HCT116 (cell line): Measurements from ENCODE around the gene IP6K2. TPM values are rescaled to one million over a fixed set of nuclear protein-coding genes. Genes with fewer than 3 reads are reported as not detected.

Experiments used
- ATAC-seq: fragments of 200-7000 bp; cut with Tn5 transposase; 2 replicates; pipeline ENCODE4 v1.9.1; 2020; ENCODE audit warnings: mild to moderate bottlenecking, moderate library complexity
- BruUV-seq: library from RNA; stranded (reverse); fragments of 400-500 nt; replicated peaks from 2 replicates; lab custom pipeline; 2021; lab: Mats Ljungman, UMichigan
- CTCF ChIA-PET: fragments of 300-600 bp; sonication (Branson Sonifier 250); formaldehyde crosslinking; loops from one replicate; lab custom pipeline; 2021; ENCODE audit warnings: antibody characterized with exemption; lab: Charles Lee
- POLR2A ChIA-PET: fragments of 300-600, 350-600 bp; sonication (Branson Sonifier 250); formaldehyde crosslinking; loops from one replicate; lab custom pipeline; 2021; ENCODE audit warnings: antibody characterized with exemption; lab: Charles Lee
- RAD21 ChIA-PET, 2 experiments: fragments of 300-600 bp; sonication (Branson Sonifier 250); formaldehyde crosslinking; loops; one replicate each; lab custom pipeline; 2023; ENCODE audit warnings: low total read pairs in 2 of 2; ENCODE audit not compliant: uncharacterized antibody in 2 of 2, unreplicated experiment in 2 of 2, low non-redundant PET in 1 of 2; lab: Charles Lee
- DNase-seq: peaks from one replicate; pipeline ENCODE4 v3.0.0-alpha.2; 2010; ENCODE audit warnings: low read depth, low spot score
- H2AFZ ChIP-seq: fragments of 200-600 bp; shearing (Covaris generic), sonication (generic); 2 replicates; pipeline ENCODE4 v1.6.1; 2017; ENCODE audit warnings: low read depth, mixed run types, mixed read lengths, antibody characterized with exemption, low read length; ENCODE audit not compliant: poor library complexity, severe bottlenecking
- H3K27ac ChIP-seq: 2 replicates; pipeline ENCODE4 v1.5.1; 2012; ENCODE audit warnings: low read depth, low read length
- H3K27me3 ChIP-seq: fragments of 200-600 bp; sonication (generic); 2 replicates; pipeline ENCODE4 v1.6.1; 2016; ENCODE audit warnings: mixed run types, low read length, mixed read lengths; ENCODE audit not compliant: insufficient read depth
- H3K36me3 ChIP-seq, 2 experiments: fragments of 200-500 bp in 1 of 2; fragments of 200-600 bp in 1 of 2; sonication (Bioruptor generic) in 1 of 2; sonication (generic) in 1 of 2; 2 replicates each; pipeline versions ENCODE4 v1.5.1 to v1.6.1; 2014 to 2016; ENCODE audit warnings: low read length in 2 of 2, inconsistent platforms in 1 of 2, mixed read lengths in 1 of 2, mixed run types in 1 of 2; ENCODE audit not compliant: insufficient read depth in 2 of 2, control insufficient read depth in 1 of 2
- H3K4me1 ChIP-seq, 2 experiments: fragments of 200-600 bp in 1 of 2; sonication (generic) in 1 of 2; 2 replicates each; pipeline versions ENCODE4 v1.5.1 to v1.6.1; 2012 to 2017; ENCODE audit warnings: low read length in 2 of 2, inconsistent platforms in 1 of 2, mild to moderate bottlenecking in 1 of 2, mixed read lengths in 1 of 2, mixed run types in 1 of 2, moderate library complexity in 1 of 2; ENCODE audit not compliant: insufficient read depth in 2 of 2, control insufficient read depth in 1 of 2
- H3K4me2 ChIP-seq: fragments of 200-600 bp; sonication (generic); 2 replicates; pipeline ENCODE4 v1.6.1; 2017; ENCODE audit warnings: mixed run types, low read length, mixed read lengths
- H3K4me3 ChIP-seq, 2 experiments: fragments of 200-600 bp in 1 of 2; sonication (generic) in 1 of 2; replicated peaks in 1 of 2; 2 replicates each; pipeline ENCODE4 v1.5.1; 2011 to 2016; ENCODE audit warnings: low read length in 2 of 2, control low read depth in 1 of 2, low read depth in 1 of 2, mild to moderate bottlenecking in 1 of 2, mixed read lengths in 1 of 2, mixed run types in 1 of 2
- H3K79me2 ChIP-seq: fragments of 200-600 bp; sonication (generic); 2 replicates; pipeline ENCODE4 v1.6.1; 2017; ENCODE audit warnings: mild to moderate bottlenecking, mixed run types, low read length, moderate library complexity, mixed read lengths; ENCODE audit not compliant: insufficient read depth
- H3K9ac ChIP-seq: fragments of 200-600 bp; sonication (generic); 2 replicates; pipeline ENCODE4 v1.6.1; 2016; ENCODE audit warnings: low read length, mixed read lengths
- H3K9me2 ChIP-seq: fragments of 200-600 bp; sonication (generic), shearing (Covaris generic); 2 replicates; pipeline ENCODE4 v1.6.1; 2017; ENCODE audit warnings: mixed run types, mild to moderate bottlenecking, moderate library complexity; ENCODE audit not compliant: insufficient read depth
- H3K9me3 ChIP-seq, 2 experiments: fragments of 200-500 bp in 1 of 2; fragments of 200-600 bp in 1 of 2; sonication (Bioruptor generic) in 1 of 2; sonication (generic) in 1 of 2; 2 replicates each; pipeline ENCODE4 v1.6.1; 2014 to 2017; ENCODE audit warnings: low read length in 2 of 2, mixed read lengths in 2 of 2, inconsistent platforms in 1 of 2, low read depth in 1 of 2, mild to moderate bottlenecking in 1 of 2, mixed run types in 1 of 2, moderate library complexity in 1 of 2; ENCODE audit not compliant: control insufficient read depth in 1 of 2, insufficient read depth in 1 of 2
- H4K20me1 ChIP-seq: fragments of 200-600 bp; sonication (generic), shearing (Covaris generic); 2 replicates; pipeline ENCODE4 v1.6.1; 2017; ENCODE audit warnings: mixed run types, mild to moderate bottlenecking, moderate library complexity; ENCODE audit not compliant: insufficient read depth
- CBX3 ChIP-seq: IDR thresholded peaks from 2 replicates; pipeline ENCODE4 v1.6.1; 2012; ENCODE audit warnings: low read depth
- ELF1 ChIP-seq: IDR thresholded peaks from 2 replicates; pipeline ENCODE4 v1.6.1; 2012; ENCODE audit warnings: low read depth, borderline replicate concordance
- POLR2A ChIP-seq: IDR thresholded peaks from 2 replicates; pipeline ENCODE4 v1.7.0; 2011; ENCODE audit warnings: borderline replicate concordance; ENCODE audit not compliant: insufficient read depth, insufficient read length; ENCODE audit errors: extremely low read depth
- POLR2AphosphoS5 ChIP-seq: IDR thresholded peaks from 2 replicates; pipeline ENCODE4 v1.6.1; 2011; ENCODE audit warnings: mild to moderate bottlenecking, low read depth, low read length, moderate library complexity
- RAD21 ChIP-seq: IDR thresholded peaks from 2 replicates; pipeline ENCODE4 v1.6.1; 2012; ENCODE audit warnings: low read depth, mild to moderate bottlenecking
- SP1 ChIP-seq: IDR thresholded peaks from 2 replicates; pipeline ENCODE4 v1.6.1; 2012; ENCODE audit warnings: low read depth
- TCF7L2 ChIP-seq: IDR thresholded peaks from 2 replicates; pipeline ENCODE4 v1.7.0; 2011; ENCODE audit warnings: borderline replicate concordance, inconsistent platforms; ENCODE audit not compliant: insufficient read depth, insufficient read length; ENCODE audit errors: extremely low read depth
- YY1 ChIP-seq: IDR thresholded peaks from 2 replicates; pipeline ENCODE4 v1.6.1; 2011; ENCODE audit warnings: low read length, low read depth, moderate library complexity, mild to moderate bottlenecking; ENCODE audit not compliant: insufficient replicate concordance; ENCODE audit errors: extremely low read depth
- ZFX ChIP-seq: fragments of 450-650 bp; IDR thresholded peaks from 2 replicates; pipeline ENCODE4 v1.6.1; 2017
- ZNF274 ChIP-seq: fragments of 200-500 bp; sonication (Bioruptor generic); IDR thresholded peaks from 2 replicates; pipeline ENCODE4 v1.6.1; 2014; ENCODE audit warnings: mild to moderate bottlenecking, low read depth, low read length, inconsistent platforms
- intact Hi-C: fragments of 100-400 bp; cut with micrococcal nuclease; formaldehyde crosslinking; loops from 2 replicates; pipeline ENCODE4 v1.10.0; 2022
- total RNA-seq: library from RNA; stranded (reverse); gene quantifications from one replicate; pipeline ENCODE4 v1.2.1, GENCODE V29; 2021; ENCODE audit not compliant: unreplicated experiment
- TF ChIP-seq, protein P1 (sequence below): IDR thresholded peaks from 2 replicates; pipeline ENCODE4 v1.6.1; 2012; ENCODE audit warnings: low read depth
- TF ChIP-seq, protein P2 (sequence below), 3 experiments: fragments of 200-600 bp in 1 of 3; sonication (generic) in 1 of 3; IDR thresholded peaks in 2 of 3; conservative IDR thresholded peaks in 1 of 3; 2 replicates each; pipeline ENCODE4 v1.5.1; 2012 to 2017; ENCODE audit warnings: low read depth in 2 of 3, low read length in 2 of 3, antibody characterized with exemption in 1 of 3, borderline replicate concordance in 1 of 3, control low read depth in 1 of 3, mild to moderate bottlenecking in 1 of 3, mixed read lengths in 1 of 3, mixed run types in 1 of 3, moderate library complexity in 1 of 3; ENCODE audit not compliant: insufficient read depth in 1 of 3
- TF ChIP-seq, protein P3 (sequence below): IDR thresholded peaks from 2 replicates; pipeline ENCODE4 v1.6.1; 2012
- TF ChIP-seq, protein P4 (sequence below): IDR thresholded peaks from 2 replicates; pipeline ENCODE4 v1.6.1; 2011; ENCODE audit warnings: mild to moderate bottlenecking, low read length, moderate library complexity; ENCODE audit not compliant: insufficient replicate concordance; ENCODE audit errors: extremely low read depth

Gene IP6K2
- total RNA-seq, 1 experiment from 2014 or later = 89.5 TPM

DNA sequence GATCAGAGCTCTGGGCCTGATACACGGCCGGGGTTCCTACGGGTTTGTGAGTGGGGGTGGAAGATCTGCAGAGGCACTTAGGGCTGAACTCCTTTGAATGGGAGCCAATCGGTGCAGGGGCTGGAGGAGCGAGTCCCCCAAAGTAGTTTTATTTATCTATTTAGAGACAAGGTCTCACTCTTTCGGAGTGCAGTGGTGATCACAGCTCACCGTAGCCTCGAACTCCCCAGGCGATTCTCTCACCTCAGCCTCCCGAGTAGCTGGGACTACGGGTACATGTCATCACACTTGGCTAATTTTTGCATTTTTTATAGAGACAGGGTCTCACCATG is 52.7 kb downstream of the IP6K2 start (continued):
- TF ChIP-seq, protein P1, sequence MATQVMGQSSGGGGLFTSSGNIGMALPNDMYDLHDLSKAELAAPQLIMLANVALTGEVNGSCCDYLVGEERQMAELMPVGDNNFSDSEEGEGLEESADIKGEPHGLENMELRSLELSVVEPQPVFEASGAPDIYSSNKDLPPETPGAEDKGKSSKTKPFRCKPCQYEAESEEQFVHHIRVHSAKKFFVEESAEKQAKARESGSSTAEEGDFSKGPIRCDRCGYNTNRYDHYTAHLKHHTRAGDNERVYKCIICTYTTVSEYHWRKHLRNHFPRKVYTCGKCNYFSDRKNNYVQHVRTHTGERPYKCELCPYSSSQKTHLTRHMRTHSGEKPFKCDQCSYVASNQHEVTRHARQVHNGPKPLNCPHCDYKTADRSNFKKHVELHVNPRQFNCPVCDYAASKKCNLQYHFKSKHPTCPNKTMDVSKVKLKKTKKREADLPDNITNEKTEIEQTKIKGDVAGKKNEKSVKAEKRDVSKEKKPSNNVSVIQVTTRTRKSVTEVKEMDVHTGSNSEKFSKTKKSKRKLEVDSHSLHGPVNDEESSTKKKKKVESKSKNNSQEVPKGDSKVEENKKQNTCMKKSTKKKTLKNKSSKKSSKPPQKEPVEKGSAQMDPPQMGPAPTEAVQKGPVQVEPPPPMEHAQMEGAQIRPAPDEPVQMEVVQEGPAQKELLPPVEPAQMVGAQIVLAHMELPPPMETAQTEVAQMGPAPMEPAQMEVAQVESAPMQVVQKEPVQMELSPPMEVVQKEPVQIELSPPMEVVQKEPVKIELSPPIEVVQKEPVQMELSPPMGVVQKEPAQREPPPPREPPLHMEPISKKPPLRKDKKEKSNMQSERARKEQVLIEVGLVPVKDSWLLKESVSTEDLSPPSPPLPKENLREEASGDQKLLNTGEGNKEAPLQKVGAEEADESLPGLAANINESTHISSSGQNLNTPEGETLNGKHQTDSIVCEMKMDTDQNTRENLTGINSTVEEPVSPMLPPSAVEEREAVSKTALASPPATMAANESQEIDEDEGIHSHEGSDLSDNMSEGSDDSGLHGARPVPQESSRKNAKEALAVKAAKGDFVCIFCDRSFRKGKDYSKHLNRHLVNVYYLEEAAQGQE = no peak
- no peak for TF ChIP-seq RAD21

DNA sequence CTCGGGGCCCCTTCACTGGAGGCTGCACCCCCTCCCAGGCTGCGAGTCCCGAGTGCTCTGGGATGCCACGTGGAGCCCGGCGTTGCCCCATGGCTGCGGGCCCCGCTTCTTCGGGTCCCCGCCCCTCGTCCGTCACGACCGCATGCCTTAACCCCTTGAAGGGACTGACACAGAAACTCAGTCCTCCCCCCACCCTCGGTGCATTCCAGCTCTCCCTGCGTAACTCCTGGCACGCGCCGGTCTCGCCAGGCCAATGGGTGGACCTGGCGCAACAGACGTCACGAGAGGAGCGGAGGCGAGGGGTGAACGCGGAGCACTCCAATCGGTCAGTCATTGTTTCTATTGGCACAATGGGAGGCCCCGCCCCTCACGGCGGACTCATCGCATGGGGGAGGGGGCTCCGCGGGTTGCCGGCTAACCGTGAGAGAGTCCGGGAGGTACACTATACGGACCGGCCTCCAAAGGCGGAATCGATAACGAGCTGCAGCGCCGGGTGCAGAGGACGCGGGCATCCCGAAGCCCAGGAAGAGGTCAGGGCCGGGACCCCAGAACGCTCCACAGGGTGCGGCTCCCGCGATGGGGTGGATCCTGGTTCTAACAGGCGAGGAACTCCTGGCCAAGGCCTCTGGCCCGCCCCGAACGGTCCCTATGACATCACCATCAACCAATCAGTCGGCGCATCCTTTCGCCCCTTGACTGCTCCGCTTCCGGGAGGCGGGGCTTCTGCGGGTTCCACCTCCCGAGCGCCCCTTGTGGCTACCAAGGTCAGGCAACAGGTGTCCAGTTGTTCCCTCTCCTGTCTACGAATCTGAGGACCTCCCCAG is 53.3 kb downstream of the IP6K2 start:
- H4K20me1 ChIP-seq = no peaks in the 10 kb centered on the region
- no peaks in the 10 kb centered on the region for H3K27me3 ChIP-seq
- ChIA-PET POLR2A (interaction anchor here (0.9 to 2.6 kb wide), 9 partner anchors 11 to 357 kb away, joined by 3 to 15 read pairs (median 3); partner anchors contain the start of genes NCKIPSD and SLC26A6), RAD21 (interaction anchor here in 1 of 2 experiments (0.7 to 1.6 kb wide), 2 partner anchors 28 to 227 kb away, joined by 3 to 4 read pairs; partner anchors contain the start of gene SLC26A6), CTCF (interaction anchor here (1.0 to 2.2 kb wide), 9 partner anchors 12 to 263 kb away, joined by 3 to 12 read pairs (median 4); partner anchors contain the start of genes NCKIPSD, PFKFB4 and SLC26A6)
- peak overlapping the region; percentile 75 for H3K9ac ChIP-seq
- intact Hi-C loops = loop anchor here (10.0 kb wide), 1 partner anchor 109 kb away; the partner anchor contains the start of gene PFKFB4
- H3K36me3 ChIP-seq = no peaks in the 10 kb centered on the region
- H2AFZ ChIP-seq = no peak overlapping the region
- peaks cover 0 to 6% of the 10 kb centered on the region in 2 experiments; a peak in 1 of 4 replicates for H3K9me3 ChIP-seq
- no peaks in the 10 kb centered on the region for H3K9me2 ChIP-seq
- BruUV-seq = no TSS peak
- peak overlapping the region; percentile 77 for H3K27ac ChIP-seq
- peak; percentile 98 for DNase-seq
- H3K4me2 ChIP-seq = peak overlapping the region; percentile 76
- peaks cover 8 to 20% of the 10 kb centered on the region in 2 experiments for H3K4me1 ChIP-seq
- ATAC-seq = peak; percentile 90
- TF ChIP-seq, protein P2, sequence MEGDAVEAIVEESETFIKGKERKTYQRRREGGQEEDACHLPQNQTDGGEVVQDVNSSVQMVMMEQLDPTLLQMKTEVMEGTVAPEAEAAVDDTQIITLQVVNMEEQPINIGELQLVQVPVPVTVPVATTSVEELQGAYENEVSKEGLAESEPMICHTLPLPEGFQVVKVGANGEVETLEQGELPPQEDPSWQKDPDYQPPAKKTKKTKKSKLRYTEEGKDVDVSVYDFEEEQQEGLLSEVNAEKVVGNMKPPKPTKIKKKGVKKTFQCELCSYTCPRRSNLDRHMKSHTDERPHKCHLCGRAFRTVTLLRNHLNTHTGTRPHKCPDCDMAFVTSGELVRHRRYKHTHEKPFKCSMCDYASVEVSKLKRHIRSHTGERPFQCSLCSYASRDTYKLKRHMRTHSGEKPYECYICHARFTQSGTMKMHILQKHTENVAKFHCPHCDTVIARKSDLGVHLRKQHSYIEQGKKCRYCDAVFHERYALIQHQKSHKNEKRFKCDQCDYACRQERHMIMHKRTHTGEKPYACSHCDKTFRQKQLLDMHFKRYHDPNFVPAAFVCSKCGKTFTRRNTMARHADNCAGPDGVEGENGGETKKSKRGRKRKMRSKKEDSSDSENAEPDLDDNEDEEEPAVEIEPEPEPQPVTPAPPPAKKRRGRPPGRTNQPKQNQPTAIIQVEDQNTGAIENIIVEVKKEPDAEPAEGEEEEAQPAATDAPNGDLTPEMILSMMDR (IDR thresholded peaks at IDR 0.05 in 2 of 3, conservative IDR thresholded peaks at IDR 0.05 in 1 of 3; ENCODE audit: borderline replicate concordance in 1 of 3, insufficient read depth in 1 of 3, low read depth in 2 of 3, low read length in 2 of 3) = peak in 2 of 3 experiments; percentile 87 to 92; a peak in 4 of 6 replicates
- no peak for TF ChIP-seq RAD21
- no peak for TF ChIP-seq ELF1
- TF ChIP-seq YY1 = peak; percentile 47
- TF ChIP-seq, protein P3, sequence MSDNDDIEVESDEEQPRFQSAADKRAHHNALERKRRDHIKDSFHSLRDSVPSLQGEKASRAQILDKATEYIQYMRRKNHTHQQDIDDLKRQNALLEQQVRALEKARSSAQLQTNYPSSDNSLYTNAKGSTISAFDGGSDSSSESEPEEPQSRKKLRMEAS = no peak
- TF ChIP-seq POLR2A = peak; percentile 35
- peak; percentile 81 for TF ChIP-seq POLR2AphosphoS5
- TF ChIP-seq CBX3 = no peak
- TF ChIP-seq SP1 = no peak
- peak; percentile 29; the same call in 1 of the 2 replicates for TF ChIP-seq ZFX
- TF ChIP-seq, protein P4, sequence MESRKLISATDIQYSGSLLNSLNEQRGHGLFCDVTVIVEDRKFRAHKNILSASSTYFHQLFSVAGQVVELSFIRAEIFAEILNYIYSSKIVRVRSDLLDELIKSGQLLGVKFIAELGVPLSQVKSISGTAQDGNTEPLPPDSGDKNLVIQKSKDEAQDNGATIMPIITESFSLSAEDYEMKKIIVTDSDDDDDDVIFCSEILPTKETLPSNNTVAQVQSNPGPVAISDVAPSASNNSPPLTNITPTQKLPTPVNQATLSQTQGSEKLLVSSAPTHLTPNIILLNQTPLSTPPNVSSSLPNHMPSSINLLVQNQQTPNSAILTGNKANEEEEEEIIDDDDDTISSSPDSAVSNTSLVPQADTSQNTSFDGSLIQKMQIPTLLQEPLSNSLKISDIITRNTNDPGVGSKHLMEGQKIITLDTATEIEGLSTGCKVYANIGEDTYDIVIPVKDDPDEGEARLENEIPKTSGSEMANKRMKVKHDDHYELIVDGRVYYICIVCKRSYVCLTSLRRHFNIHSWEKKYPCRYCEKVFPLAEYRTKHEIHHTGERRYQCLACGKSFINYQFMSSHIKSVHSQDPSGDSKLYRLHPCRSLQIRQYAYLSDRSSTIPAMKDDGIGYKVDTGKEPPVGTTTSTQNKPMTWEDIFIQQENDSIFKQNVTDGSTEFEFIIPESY = no peak
- no peak for TF ChIP-seq ZNF274
- peak; percentile 56 for TF ChIP-seq TCF7L2
- no peaks in the 10 kb centered on the region for H3K79me2 ChIP-seq
- peak overlapping the region; percentile 55 to 56 for H3K4me3 ChIP-seq
